H1 (cell line): ENCODE results near the gene DCTN1. TPM values are rescaled to one million over a fixed set of nuclear protein-coding genes. Genes with fewer than 3 reads are reported as not detected.

Experiments used
- CTCF ChIA-PET: fragments of 300-600 bp; sonication (Branson Sonifier 250); formaldehyde crosslinking; loops from one replicate; lab custom pipeline; 2021; ENCODE audit not compliant: partially characterized antibody; lab: Charles Lee
- POLR2A ChIA-PET: fragments of 300-600 bp; sonication (Branson Sonifier 250); formaldehyde crosslinking; loops from one replicate; lab custom pipeline; 2021; ENCODE audit warnings: inconsistent platforms; ENCODE audit not compliant: partially characterized antibody; lab: Charles Lee
- DNase-seq, 2 experiments: peaks; one replicate each; pipeline versions ENCODE4 v3.0.0 to v3.0.0-alpha.2; 2010 to 2022; ENCODE audit warnings: low spot score in 2 of 2, low read depth in 1 of 2, mixed read lengths in 1 of 2
- FAIRE-seq: peaks from 2 replicates; lab custom pipeline; 2011; peaks lifted over from hg19 to GRCh38; lab: Jason Lieb, UNC
- H2AFZ ChIP-seq: 2 replicates; pipeline ENCODE4 v1.8.1; 2012; ENCODE audit warnings: low read length, inconsistent platforms
- H2AK5ac ChIP-seq: 2 replicates; pipeline ENCODE4 v1.6.1; 2013; ENCODE audit warnings: low read depth, low read length
- H2BK120ac ChIP-seq: replicated peaks from 2 replicates; pipeline ENCODE3; 2013; ENCODE audit warnings: low read depth, low read length, inconsistent platforms
- H2BK12ac ChIP-seq: 2 replicates; pipeline ENCODE4 v1.6.1; 2013; ENCODE audit warnings: low read depth, low read length
- H2BK15ac ChIP-seq: 2 replicates; pipeline ENCODE4 v1.6.1; 2013; ENCODE audit warnings: low read length
- H2BK20ac ChIP-seq: 2 replicates; pipeline ENCODE4 v1.6.1; 2013; ENCODE audit warnings: low read length
- H2BK5ac ChIP-seq: 2 replicates; pipeline ENCODE4 v1.6.1; 2013; ENCODE audit warnings: low read depth, low read length
- H3K14ac ChIP-seq: 2 replicates; pipeline ENCODE4 v1.6.1; 2013; ENCODE audit warnings: inconsistent platforms; ENCODE audit not compliant: insufficient read length
- H3K18ac ChIP-seq: 2 replicates; pipeline ENCODE4 v1.6.1; 2013; ENCODE audit warnings: low read length; ENCODE audit errors: extremely low read depth
- H3K23ac ChIP-seq: 2 replicates; pipeline ENCODE4 v1.6.1; 2013; ENCODE audit warnings: inconsistent platforms; ENCODE audit not compliant: insufficient read length
- H3K23me2 ChIP-seq: 2 replicates; pipeline ENCODE4 v1.6.1; 2013; ENCODE audit warnings: low read depth, low read length
- H3K27ac ChIP-seq: 2 replicates; pipeline ENCODE4 v1.6.1; 2011; ENCODE audit warnings: low read depth, low read length, inconsistent platforms
- H3K27me3 ChIP-seq, 4 experiments: replicated peaks in 1 of 4; 1 replicate in 1 of 4; 2 replicates in 3 of 4; pipeline versions ENCODE4 v1.6.1 to v1.8.1; 2011 to 2013; ENCODE audit warnings: low read length in 3 of 4, mild to moderate bottlenecking in 3 of 4, inconsistent platforms in 2 of 4, mixed read lengths in 2 of 4, moderate library complexity in 1 of 4; ENCODE audit not compliant: control insufficient read depth in 3 of 4, insufficient read depth in 3 of 4; ENCODE audit errors: extremely low read depth in 1 of 4
- H3K36me3 ChIP-seq, 4 experiments: 2 replicates each; pipeline versions ENCODE4 v1.6.1 to v1.8.1; 2011 to 2013; ENCODE audit warnings: mild to moderate bottlenecking in 4 of 4, low read length in 3 of 4, moderate library complexity in 2 of 4, control low read depth in 1 of 4, inconsistent platforms in 1 of 4; ENCODE audit not compliant: insufficient read depth in 4 of 4, control insufficient read depth in 2 of 4
- H3K4ac ChIP-seq: replicated peaks from 2 replicates; pipeline ENCODE3; 2013; ENCODE audit warnings: low read length, low read depth, mixed read lengths, inconsistent platforms; ENCODE audit not compliant: insufficient read length
- H3K4me1 ChIP-seq, 4 experiments: replicated peaks in 1 of 4; 1 replicate in 1 of 4; 2 replicates in 3 of 4; pipeline versions ENCODE4 v1.6.1 to v1.8.1; 2011 to 2013; ENCODE audit warnings: low read length in 3 of 4, inconsistent platforms in 2 of 4, mixed read lengths in 1 of 4; ENCODE audit not compliant: insufficient read depth in 4 of 4, control insufficient read depth in 3 of 4
- H3K4me2 ChIP-seq, 2 experiments: 2 replicates each; pipeline versions ENCODE4 v1.6.1 to v1.8.1; 2011 to 2013; ENCODE audit warnings: low read depth in 2 of 2, low read length in 2 of 2, control low read depth in 1 of 2, inconsistent platforms in 1 of 2, mild to moderate bottlenecking in 1 of 2; ENCODE audit not compliant: insufficient read depth in 1 of 2
- H3K4me3 ChIP-seq, 4 experiments: fragments of 200-600, 300-600 bp in 1 of 4; sonication (generic), shearing (Covaris generic), sonication (Bioruptor Twin) in 1 of 4; 2 replicates each; pipeline versions ENCODE4 v1.5.1 to v1.8.1; 2011 to 2016; ENCODE audit warnings: low read length in 4 of 4, low read depth in 3 of 4, control low read depth in 2 of 4, inconsistent platforms in 2 of 4, mild to moderate bottlenecking in 2 of 4, mixed read lengths in 1 of 4, moderate library complexity in 1 of 4; ENCODE audit not compliant: insufficient read depth in 2 of 4; ENCODE audit errors: extremely low read depth in 1 of 4
- H3K56ac ChIP-seq: replicated peaks from 2 replicates; pipeline ENCODE3; 2013; ENCODE audit warnings: low read depth, mild to moderate bottlenecking, mixed read lengths, low read length, inconsistent platforms; ENCODE audit not compliant: insufficient read length
- H3K79me1 ChIP-seq: 2 replicates; pipeline ENCODE4 v1.6.1; 2013; ENCODE audit warnings: low read depth, low read length, control low read depth
- H3K79me2 ChIP-seq, 2 experiments: 2 replicates each; pipeline versions ENCODE4 v1.6.1 to v1.8.1; 2012 to 2013; ENCODE audit warnings: low read length in 2 of 2, mild to moderate bottlenecking in 2 of 2, inconsistent platforms in 1 of 2; ENCODE audit not compliant: insufficient read depth in 2 of 2, control insufficient read depth in 1 of 2
- H3K9ac ChIP-seq, 4 experiments: replicated peaks in 1 of 4; 1 replicate in 1 of 4; 2 replicates in 3 of 4; pipeline versions ENCODE4 v1.6.1 to v1.8.1; 2011 to 2013; ENCODE audit warnings: low read depth in 3 of 4, low read length in 3 of 4, control low read depth in 2 of 4, mild to moderate bottlenecking in 2 of 4, moderate library complexity in 2 of 4, inconsistent platforms in 1 of 4; ENCODE audit errors: extremely low read depth in 1 of 4
- H3K9me3 ChIP-seq, 2 experiments: 2 replicates each; pipeline versions ENCODE4 v1.6.1 to v1.8.1; 2012 to 2013; ENCODE audit warnings: mild to moderate bottlenecking in 2 of 2, moderate library complexity in 2 of 2, control low read depth in 1 of 2, inconsistent platforms in 1 of 2, low read depth in 1 of 2, low read length in 1 of 2, mixed read lengths in 1 of 2; ENCODE audit not compliant: insufficient read depth in 2 of 2
- H4K20me1 ChIP-seq, 2 experiments: replicated peaks in 1 of 2; 2 replicates each; pipeline versions ENCODE3 to v1.8.1; 2011 to 2013; ENCODE audit warnings: inconsistent platforms in 2 of 2, low read length in 2 of 2, mild to moderate bottlenecking in 1 of 2; ENCODE audit not compliant: insufficient read depth in 2 of 2, control insufficient read depth in 1 of 2
- H4K5ac ChIP-seq: 2 replicates; pipeline ENCODE4 v1.6.1; 2013; ENCODE audit warnings: low read length, low read depth, mixed read lengths, inconsistent platforms; ENCODE audit not compliant: insufficient read length
- H4K8ac ChIP-seq: 2 replicates; pipeline ENCODE4 v1.8.0; 2013; ENCODE audit warnings: mild to moderate bottlenecking, moderate library complexity, low read length, inconsistent platforms; ENCODE audit not compliant: insufficient read depth; ENCODE audit errors: extremely low read depth
- H4K91ac ChIP-seq: replicated peaks from 2 replicates; pipeline ENCODE3; 2013; ENCODE audit warnings: low read length, mixed read lengths, inconsistent platforms; ENCODE audit not compliant: insufficient read length
- ASH2L ChIP-seq: fragments of 200-600, 300-600 bp; sonication (generic); IDR thresholded peaks from one replicate; pipeline ENCODE4 v1.7.1; 2017; ENCODE audit warnings: low read length
- EGR1 ChIP-seq: IDR thresholded peaks from 2 replicates; pipeline ENCODE4 v1.6.1; 2011; ENCODE audit warnings: low read depth, low read length, borderline replicate concordance
- EP300 ChIP-seq, 2 experiments: IDR thresholded peaks; 1 replicate in 1 of 2; 2 replicates in 1 of 2; pipeline ENCODE4 v1.6.1; 2011 to 2012; ENCODE audit warnings: low read depth in 2 of 2, low read length in 2 of 2, mild to moderate bottlenecking in 2 of 2, borderline replicate concordance in 1 of 2, inconsistent platforms in 1 of 2, moderate library complexity in 1 of 2
- MAFK ChIP-seq: IDR thresholded peaks from 2 replicates; pipeline ENCODE4 v1.6.1; 2012; ENCODE audit warnings: low read depth, mild to moderate bottlenecking, improper control_type of control experiment, low read length
- POU5F1 ChIP-seq: IDR thresholded peaks from 2 replicates; pipeline ENCODE4 v1.6.1; 2011; ENCODE audit warnings: low read depth, mild to moderate bottlenecking, low read length, moderate library complexity
- SIRT6 ChIP-seq: IDR thresholded peaks from one replicate; pipeline ENCODE4 v1.7.1; 2012; ENCODE audit warnings: low read length, inconsistent platforms
- TAF1 ChIP-seq: IDR thresholded peaks from 2 replicates; pipeline ENCODE4 v1.6.1; 2011; ENCODE audit warnings: mild to moderate bottlenecking, low read depth, low read length
- TAF7 ChIP-seq: optimal IDR thresholded peaks from 2 replicates; pipeline ENCODE3; 2011; ENCODE audit warnings: low read depth, mild to moderate bottlenecking, inconsistent platforms, low read length, moderate library complexity, borderline replicate concordance
- ZNF274 ChIP-seq: IDR thresholded peaks from 2 replicates; pipeline ENCODE4 v1.7.0; 2012; ENCODE audit warnings: low read length, borderline replicate concordance; ENCODE audit errors: extremely low read depth
- WGBS, 2 experiments: shearing (Covaris generic) in 1 of 2; methylation state at CpG; one replicate each; pipeline versions ENCODE4 v1.1.6 to v1.1.7; 2013 to 2015; ENCODE audit warnings: low lambda C conversion rate in 2 of 2, mixed read lengths in 2 of 2, inconsistent platforms in 1 of 2, low coverage in 1 of 2, missing lambda C conversion rate in 1 of 2; ENCODE audit not compliant: insufficient replicate concordance in 2 of 2, insufficient coverage in 1 of 2, insufficient read length in 1 of 2; ENCODE audit errors: extremely low coverage in 1 of 2, missing lambda C conversion rate in 1 of 2; 5-methylcytosine and 5-hydroxymethylcytosine counted together
- polyA plus RNA-seq, 7 experiments: library from polyadenylated mRNA; depleted of rRNA in 3 of 7; stranded (reverse) in 5 of 7; unstranded in 2 of 7; fragments of >200 nt in 5 of 7; fragments of 200-250 nt in 2 of 7; gene quantifications; 1 replicate in 5 of 7; 2 replicates in 1 of 7; 4 replicates in 1 of 7; pipeline versions ENCODE4 v1.2.1 to v1.2.3, GENCODE V29; 2011 to 2013; ENCODE audit warnings: missing spikeins in 2 of 7, mixed read lengths in 2 of 7
- total RNA-seq: library from RNA; stranded (reverse); fragmentation: NEBNext Ultra II Directional; extraction: Animal tissue kit (Norgen Biotek cat#: 25700); gene quantifications from 2 replicates; pipeline ENCODE4 v1.2.1, GENCODE V29; 2021

The DCTN1 gene
- total and polyA plus RNA-seq, 2 of the 8 experiments (the other 6 are each of a cell fraction or from before 2014, with no cell fraction given): 105 to 162 TPM

DNA sequence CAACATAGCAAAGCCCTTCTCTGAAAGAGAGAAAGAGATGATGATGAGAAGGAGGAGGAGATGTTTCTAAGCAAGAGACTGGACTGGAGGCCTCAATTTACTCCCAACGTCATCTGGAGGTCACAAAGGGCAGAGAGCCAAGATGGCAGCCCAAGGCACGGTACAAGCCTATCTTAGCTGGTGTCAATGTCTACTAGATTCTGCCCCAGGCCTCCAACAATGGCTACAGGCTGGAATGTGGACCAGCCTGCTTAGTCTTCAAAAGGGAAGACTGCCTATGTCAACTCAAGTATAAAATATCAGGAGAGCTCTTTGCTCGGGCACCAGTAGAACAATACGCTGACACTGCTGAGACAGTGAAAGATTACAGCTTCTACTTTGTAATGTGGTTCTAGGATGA lies 30.2 kb downstream of the DCTN1 start:
- ChIA-PET CTCF (interaction anchor here (0.7 to 5.1 kb wide), 5 partner anchors 10 to 49 kb away, joined by 3 to 32 read pairs (median 4); no protein-coding TSS in a partner anchor), POLR2A (interaction anchor here (0.6 to 1.4 kb wide), 3 partner anchors 12 to 167 kb away, joined by 3 to 4 read pairs (median 3); no protein-coding TSS in a partner anchor)
- H3K9ac ChIP-seq: no peak overlapping the region
- H3K4ac ChIP-seq: no peak overlapping the region
- H2BK5ac ChIP-seq: no peak overlapping the region
- H3K4me2 ChIP-seq: no peak overlapping the region
- H3K14ac ChIP-seq: no peak overlapping the region
- H3K4me3 ChIP-seq: no peak overlapping the region
- H2BK15ac ChIP-seq: no peak overlapping the region
- no peak overlapping the region for H4K91ac ChIP-seq
- no peak overlapping the region for H2AFZ ChIP-seq
- H2AK5ac ChIP-seq: no peak overlapping the region
- H3K27ac ChIP-seq: no peak overlapping the region
- H3K36me3 ChIP-seq: no peaks in the 10 kb centered on the region
- no peak overlapping the region for H4K5ac ChIP-seq
- H3K79me2 ChIP-seq: no peaks in the 10 kb centered on the region
- H3K27me3 ChIP-seq: 0 out of 7 replicates have a peak, but pooled peaks cover 0 to 2% (median 0%) of the 10 kb centered on the region in 4 experiments
- H3K56ac ChIP-seq: no peak overlapping the region
- no peak overlapping the region for H2BK12ac ChIP-seq
- H2BK20ac ChIP-seq: no peak overlapping the region
- H3K23me2 ChIP-seq: no peaks in the 10 kb centered on the region
- H3K18ac ChIP-seq: no peak overlapping the region
- TF ChIP-seq MAFK (no peak), ZNF274 (no peak), EGR1 (no peak), TAF1 (no peak), ASH2L (no peak), POU5F1 (no peak), SIRT6 (no peak), EP300 (IDR thresholded peaks at IDR 0.05; ENCODE audit: borderline replicate concordance in 1 of 2, low read depth in 2 of 2, low read length in 2 of 2) (no peak), TAF7 (no peak)
- H4K8ac ChIP-seq: no peak overlapping the region
- H3K79me1 ChIP-seq: no peaks in the 10 kb centered on the region
- H2BK120ac ChIP-seq: no peak overlapping the region
- H3K23ac ChIP-seq: no peak overlapping the region
- no peaks in the 10 kb centered on the region for H4K20me1 ChIP-seq
- no peaks in the 10 kb centered on the region for H3K9me3 ChIP-seq
- DNase-seq: no peak
- 99% methylated on average over 4 of the region's 4 CpGs; no CpG with 5 or more reads in 1 of the 2 experiments for WGBS, 2 experiments
- no peaks in the 10 kb centered on the region for H3K4me1 ChIP-seq
- no peak for FAIRE-seq
